GM18502 (cell line): ENCODE data around the gene DIAPH2.
A peak's percentile ranks its signal among the peaks of the same experiment; 100 is the strongest.

ENCODE experiments used
- ATAC-seq: cut with Tn5 transposase; IDR thresholded peaks from one replicate; pipeline ENCODE4 v1.9.1; 2021; ENCODE audit warnings: mild to moderate bottlenecking; ENCODE audit not compliant: unreplicated experiment, poor library complexity

The DIAPH2 gene

GRCh38 chrX:97609938-97610337, 925.3 kb downstream of the DIAPH2 start:
- no peak for ATAC-seq

GRCh38 chrX:97616883-97617530, 932.4 kb downstream of the DIAPH2 start:
- ATAC-seq, result peak; percentile 99

DNA sequence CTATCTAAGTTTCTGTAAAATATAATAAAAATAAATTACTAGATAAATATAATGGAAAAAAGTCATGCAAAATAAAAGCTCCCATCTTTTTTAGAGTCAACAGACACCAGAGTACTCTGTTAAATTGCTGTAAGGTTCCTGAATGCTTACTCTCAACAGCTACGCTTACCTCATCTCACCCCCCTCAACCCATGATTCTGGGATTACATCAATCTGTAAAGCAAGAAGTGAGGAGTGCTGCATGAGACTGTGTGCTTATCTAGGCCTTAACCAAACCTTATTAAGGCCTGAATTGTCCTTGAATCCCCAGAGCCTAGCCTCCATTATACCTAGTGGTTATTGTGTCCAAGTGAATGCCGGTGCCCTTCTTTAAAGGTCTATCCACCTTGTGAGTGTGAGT, 934.9 kb downstream of the DIAPH2 start:
- no peak for ATAC-seq

- no peak for ATAC-seq
Observed at GRCh38 chrX:97622111-97622510, 937.5 kb downstream of the DIAPH2 start.

GRCh38 chrX:97628326-97628725, 943.7 kb downstream of the DIAPH2 start:
- ATAC-seq, result no peak

DNA sequence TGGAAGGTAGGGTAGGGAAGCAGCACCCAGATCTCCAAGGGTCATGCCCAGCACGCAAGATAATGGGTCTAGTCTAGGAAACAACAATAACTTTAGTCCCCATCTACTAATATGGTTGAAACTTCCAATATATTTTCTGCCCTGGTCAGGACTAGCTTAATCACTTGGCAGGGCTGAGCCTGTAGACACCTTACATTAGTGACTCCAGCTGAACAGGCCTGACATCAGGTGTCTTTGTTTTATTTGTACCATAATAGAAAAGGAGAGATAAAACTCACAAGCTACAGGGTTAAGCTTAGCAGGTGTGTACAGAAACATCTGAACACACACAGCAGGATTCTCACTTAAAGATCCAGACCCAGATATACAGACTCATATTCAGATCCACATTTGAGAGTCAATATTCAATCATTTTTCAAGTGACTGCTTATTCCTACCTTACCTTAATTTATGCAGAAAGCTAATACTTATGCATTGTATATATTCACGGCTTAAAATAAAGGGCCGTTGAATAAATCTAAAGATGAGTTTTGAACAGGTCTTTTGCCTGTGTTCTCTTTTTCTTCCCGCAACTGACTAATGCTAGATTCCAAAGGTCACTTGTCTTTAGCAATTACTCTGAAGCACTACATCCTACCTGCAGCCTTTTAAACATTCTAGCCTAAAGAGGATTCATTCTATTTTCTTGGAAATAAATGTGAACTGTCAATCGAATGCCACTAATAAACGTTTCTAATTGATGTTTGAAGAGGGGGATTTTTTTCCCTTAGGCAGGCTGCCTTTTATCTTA, 944.4 kb downstream of the DIAPH2 start:
- no peak for ATAC-seq

GRCh38 chrX:97629597-97629985, 944.9 kb downstream of the DIAPH2 start:
- no peak for ATAC-seq

DNA sequence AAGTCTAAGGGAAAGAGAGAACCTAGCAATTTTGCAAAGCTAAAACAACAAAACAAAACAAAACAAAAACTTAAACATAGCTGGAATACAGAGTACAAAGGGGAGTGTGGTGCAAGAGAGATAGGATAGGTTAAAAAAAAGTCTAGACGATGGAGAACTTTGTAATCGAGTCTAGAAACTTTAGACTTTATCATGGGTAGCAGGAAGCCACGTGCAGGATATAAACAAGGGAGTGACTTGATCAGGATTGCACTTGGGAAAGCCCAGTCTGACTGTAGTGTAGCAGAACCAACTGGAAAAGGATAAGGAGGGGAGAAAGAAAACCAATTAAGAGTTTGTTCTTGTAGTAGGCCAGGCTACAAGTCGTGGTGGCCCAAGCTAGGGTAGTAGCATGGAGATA, 949.2 kb downstream of the DIAPH2 start:
- no peak for ATAC-seq

DNA sequence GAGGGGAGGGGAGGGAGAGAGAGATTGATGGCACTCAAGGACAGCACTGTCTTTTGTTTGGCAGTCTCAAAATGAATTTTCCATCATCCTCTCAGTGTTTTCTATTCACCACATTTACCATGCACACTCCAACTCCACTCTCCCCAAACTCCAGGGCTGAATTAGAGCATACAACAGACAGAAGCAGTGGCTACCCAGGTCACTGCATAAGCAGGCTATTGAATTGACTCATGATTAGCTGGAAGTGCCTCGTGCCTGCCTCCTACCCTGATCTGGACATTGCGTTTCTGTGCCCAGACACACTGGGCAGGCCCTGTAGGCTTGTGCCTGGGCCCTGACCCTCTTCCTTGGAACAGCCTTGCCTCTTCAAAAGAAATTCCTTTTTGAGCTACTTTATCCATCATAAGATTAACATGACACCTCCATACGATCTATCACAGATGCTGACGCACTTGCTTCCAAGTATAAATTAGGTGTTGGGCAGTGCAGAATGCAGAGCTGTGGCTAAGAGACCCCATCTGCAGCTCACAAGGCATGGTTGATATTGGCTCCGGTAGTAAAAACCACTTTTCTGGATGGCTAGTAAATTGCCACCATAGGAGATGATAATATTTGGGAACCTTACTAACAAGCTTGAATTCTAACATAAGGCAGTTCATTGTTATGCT, 952.0 kb downstream of the DIAPH2 start:
- ATAC-seq, result no peak

GRCh38 chrX:97637289-97637688, 952.6 kb downstream of the DIAPH2 start:
- no peak for ATAC-seq

- no peak for ATAC-seq
Observed at GRCh38 chrX:97638621-97639020, 954.0 kb downstream of the DIAPH2 start.

DNA sequence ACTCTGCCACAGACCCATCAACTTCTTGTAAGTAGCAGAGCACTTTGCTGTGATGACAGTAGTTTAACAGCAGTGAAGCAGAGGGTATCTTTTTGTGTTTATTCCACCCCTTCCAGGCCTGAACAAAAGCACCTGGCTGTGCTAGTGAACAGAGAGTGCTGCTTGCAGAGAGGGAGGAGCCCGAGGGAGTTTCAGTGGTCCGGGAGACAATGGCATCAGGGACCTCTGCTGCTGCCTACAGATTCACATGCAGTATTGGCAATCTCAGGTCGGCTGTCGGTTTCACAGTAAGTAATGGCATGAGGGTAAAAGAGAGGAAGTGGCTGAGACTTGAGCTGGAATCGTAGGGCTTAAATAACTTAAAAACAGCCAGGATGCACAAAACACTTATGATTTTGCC, 954.9 kb downstream of the DIAPH2 start:
- peak; percentile 46 for ATAC-seq
